ENCODE measurements around the gene FAM170B. TPM values are rescaled to one million over a fixed set of nuclear protein-coding genes. Genes with fewer than 3 reads are reported as not detected.

Gene FAM170B
- total RNA-seq, 2 donors from 2014 or later, result not detected

DNA sequence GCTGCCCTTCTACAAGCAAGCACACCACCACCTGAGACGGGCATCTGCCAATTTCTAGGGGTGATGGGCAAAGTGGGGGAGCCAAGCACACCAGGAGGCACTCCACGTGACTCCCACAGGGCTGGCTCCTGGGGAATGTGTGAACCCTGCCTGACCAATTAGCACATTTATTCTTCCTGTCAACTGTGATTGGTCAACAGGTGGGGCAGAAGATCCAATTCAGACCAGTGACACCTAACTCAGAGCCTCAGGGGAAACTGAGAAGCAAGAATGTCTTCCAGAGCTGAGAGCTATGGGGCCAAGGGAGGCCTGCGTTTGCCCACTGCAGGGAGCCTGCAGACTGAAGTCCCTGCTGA is 38.9 kb upstream of the FAM170B start:
- no peak overlapping the region for H3K4me3 Mint-ChIP-seq
- H3K4me1 Mint-ChIP-seq, result peaks cover 22% of the 10 kb centered on the region
- WGBS, 2 experiments (ENCODE audit: insufficient coverage in 1 of 2, insufficient read length in 1 of 2), result 86 to 94% methylated on average over 2 to 3 of the region's 3 CpGs
- Histone ChIP-seq H3K9me3 (ENCODE audit: control insufficient read depth, low read length) (no peaks in the 10 kb centered on the region), H3K27ac (ENCODE audit: low read depth, low read length) (no peak overlapping the region), H3K36me3 (ENCODE audit: control insufficient read depth, insufficient read depth, low read length) (no peaks in the 10 kb centered on the region), H3K9ac (ENCODE audit: extremely low read depth, low read length, poor library complexity, severe bottlenecking) (no peak overlapping the region), H3K4me1 (ENCODE audit: control insufficient read depth, insufficient read depth, low read length) (no peaks in the 10 kb centered on the region), H3K27me3 (ENCODE audit: control insufficient read depth, insufficient read depth, low read length, poor library complexity, severe bottlenecking) (no peaks in the 10 kb centered on the region), H3K4me3 (ENCODE audit: low read length) (no peak overlapping the region)
- H3K27me3 Mint-ChIP-seq (ENCODE audit: insufficient read depth), result no peaks in the 10 kb centered on the region
- no peak overlapping the region for H3K27ac Mint-ChIP-seq
- TF ChIP-seq, protein P1, sequence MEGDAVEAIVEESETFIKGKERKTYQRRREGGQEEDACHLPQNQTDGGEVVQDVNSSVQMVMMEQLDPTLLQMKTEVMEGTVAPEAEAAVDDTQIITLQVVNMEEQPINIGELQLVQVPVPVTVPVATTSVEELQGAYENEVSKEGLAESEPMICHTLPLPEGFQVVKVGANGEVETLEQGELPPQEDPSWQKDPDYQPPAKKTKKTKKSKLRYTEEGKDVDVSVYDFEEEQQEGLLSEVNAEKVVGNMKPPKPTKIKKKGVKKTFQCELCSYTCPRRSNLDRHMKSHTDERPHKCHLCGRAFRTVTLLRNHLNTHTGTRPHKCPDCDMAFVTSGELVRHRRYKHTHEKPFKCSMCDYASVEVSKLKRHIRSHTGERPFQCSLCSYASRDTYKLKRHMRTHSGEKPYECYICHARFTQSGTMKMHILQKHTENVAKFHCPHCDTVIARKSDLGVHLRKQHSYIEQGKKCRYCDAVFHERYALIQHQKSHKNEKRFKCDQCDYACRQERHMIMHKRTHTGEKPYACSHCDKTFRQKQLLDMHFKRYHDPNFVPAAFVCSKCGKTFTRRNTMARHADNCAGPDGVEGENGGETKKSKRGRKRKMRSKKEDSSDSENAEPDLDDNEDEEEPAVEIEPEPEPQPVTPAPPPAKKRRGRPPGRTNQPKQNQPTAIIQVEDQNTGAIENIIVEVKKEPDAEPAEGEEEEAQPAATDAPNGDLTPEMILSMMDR (conservative IDR thresholded peaks at IDR 0.05), result no peak
- DNase-seq, result no peak
- no peaks in the 10 kb centered on the region for H3K36me3 Mint-ChIP-seq (ENCODE audit: low read depth)
- H3K9me3 Mint-ChIP-seq, result no peaks in the 10 kb centered on the region

DNA sequence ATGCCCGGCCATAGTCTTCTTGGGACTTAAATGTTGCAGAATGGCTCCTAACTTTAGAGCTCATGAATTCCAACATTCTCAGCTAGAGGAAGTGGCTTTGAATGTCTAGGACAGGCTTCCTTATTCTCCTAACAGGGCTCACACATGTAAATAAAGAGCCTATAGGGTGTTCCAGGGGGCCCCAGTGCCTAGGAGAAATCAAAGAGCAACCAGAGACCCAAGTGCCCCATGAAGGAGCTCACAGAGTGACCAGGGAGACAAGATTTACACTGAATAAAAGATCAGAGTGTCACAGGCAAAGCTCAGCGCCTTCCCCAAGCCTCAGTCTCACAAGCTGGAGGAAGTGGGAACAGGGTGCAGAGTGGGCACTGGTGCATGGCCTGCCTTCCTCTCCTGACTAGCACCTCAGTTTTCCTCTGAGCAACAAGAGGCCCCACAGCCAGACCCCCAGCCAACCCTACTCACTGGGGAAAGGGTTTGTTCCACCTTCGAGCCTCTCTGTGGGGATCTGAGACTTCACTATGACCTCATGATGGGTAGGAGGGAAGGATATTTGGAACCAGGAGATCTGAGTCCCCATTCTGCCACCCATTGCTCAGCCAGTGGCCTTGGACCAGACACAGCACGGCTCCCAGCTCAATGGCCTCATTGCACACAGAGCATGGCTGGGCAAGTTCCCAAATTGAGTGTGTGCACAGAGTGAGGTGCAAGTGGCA is 38.4 kb upstream of the FAM170B start:
- H3K9me3 Mint-ChIP-seq, result no peaks in the 10 kb centered on the region
- no peak for DNase-seq
- 95 to 100% methylated on average over 2 to 4 of the region's 4 CpGs for WGBS, 2 experiments (ENCODE audit: insufficient coverage in 1 of 2, insufficient read length in 1 of 2)

DNA sequence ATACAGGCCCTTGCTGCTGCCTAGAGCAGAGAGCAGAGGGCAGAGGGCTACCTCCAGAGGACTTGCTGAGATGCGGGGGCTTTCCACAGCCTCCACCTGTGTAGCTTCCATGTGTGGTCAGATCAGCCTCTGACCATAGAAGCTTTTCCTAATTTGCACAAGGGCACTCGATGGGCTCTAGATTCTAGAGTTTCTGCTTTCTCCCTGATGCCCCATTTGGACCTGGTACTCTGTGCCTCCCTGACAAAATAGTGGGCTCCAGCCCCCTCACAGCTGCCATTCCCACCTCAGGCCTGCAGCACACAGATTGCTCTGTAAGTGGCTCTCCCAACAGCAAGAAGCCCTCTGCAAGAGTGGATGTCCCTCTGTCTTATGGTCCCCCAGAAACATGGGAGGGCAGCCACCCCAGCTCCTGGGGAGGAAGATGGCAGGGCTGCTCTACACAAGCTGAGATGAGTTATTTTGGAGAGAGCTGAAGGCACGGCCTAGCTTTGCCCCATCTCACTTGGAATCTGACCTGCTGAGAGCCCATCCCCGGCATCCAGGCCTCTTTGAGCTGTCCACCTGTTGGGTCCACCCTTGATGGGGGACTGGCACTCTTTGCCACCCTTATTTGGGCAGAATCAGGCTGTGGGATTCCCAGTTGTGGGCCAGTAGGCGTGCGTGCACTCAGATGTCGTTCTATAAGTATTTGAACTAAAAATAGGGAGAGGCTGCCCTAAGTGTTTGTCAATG is 37.7 kb upstream of the FAM170B start:
- no peaks in the 10 kb centered on the region for H3K36me3 Mint-ChIP-seq (ENCODE audit: low read depth)
- no peaks in the 10 kb centered on the region for H3K9me3 ChIP-seq (ENCODE audit: control insufficient read depth, low read length)
- no peaks in the 10 kb centered on the region for H3K9me3 Mint-ChIP-seq
- H3K4me3 ChIP-seq (ENCODE audit: low read length), result no peak overlapping the region
- H3K4me1 ChIP-seq (ENCODE audit: control insufficient read depth, insufficient read depth, low read length), result no peaks in the 10 kb centered on the region
- no peak for DNase-seq
- H3K4me1 Mint-ChIP-seq, result peaks cover 25% of the 10 kb centered on the region
- H3K27ac ChIP-seq (ENCODE audit: low read depth, low read length), result no peak overlapping the region
- no peak overlapping the region for H3K9ac ChIP-seq (ENCODE audit: extremely low read depth, low read length, poor library complexity, severe bottlenecking)
- H3K27ac Mint-ChIP-seq, result no peak overlapping the region
- H3K4me3 Mint-ChIP-seq, result no peak overlapping the region
- TF ChIP-seq, protein P1 (conservative IDR thresholded peaks at IDR 0.05), result no peak
- no peaks in the 10 kb centered on the region for H3K36me3 ChIP-seq (ENCODE audit: control insufficient read depth, insufficient read depth, low read length)
- H3K27me3 ChIP-seq (ENCODE audit: control insufficient read depth, insufficient read depth, low read length, poor library complexity, severe bottlenecking), result no peaks in the 10 kb centered on the region
- WGBS, 2 experiments (ENCODE audit: insufficient coverage in 1 of 2, insufficient read length in 1 of 2), result 91 to 94% methylated on average over 7 of the region's 7 CpGs
- no peaks in the 10 kb centered on the region for H3K27me3 Mint-ChIP-seq (ENCODE audit: insufficient read depth)

More for the DNA sequence above, 38.4 kb upstream of the FAM170B start:
- H3K4me3 ChIP-seq (ENCODE audit: low read length), result no peak overlapping the region
- Mint-ChIP-seq H3K27ac (no peak overlapping the region), H3K4me1 (peaks cover 22% of the 10 kb centered on the region), H3K27me3 (ENCODE audit: insufficient read depth) (no peaks in the 10 kb centered on the region), H3K36me3 (ENCODE audit: low read depth) (no peaks in the 10 kb centered on the region), H3K4me3 (no peak overlapping the region)
- H3K9me3 ChIP-seq (ENCODE audit: control insufficient read depth, low read length), result no peaks in the 10 kb centered on the region
- no peaks in the 10 kb centered on the region for H3K27me3 ChIP-seq (ENCODE audit: control insufficient read depth, insufficient read depth, low read length, poor library complexity, severe bottlenecking)
- TF ChIP-seq, protein P1 (conservative IDR thresholded peaks at IDR 0.05), result no peak
- no peak overlapping the region for H3K9ac ChIP-seq (ENCODE audit: extremely low read depth, low read length, poor library complexity, severe bottlenecking)
- H3K36me3 ChIP-seq (ENCODE audit: control insufficient read depth, insufficient read depth, low read length), result no peaks in the 10 kb centered on the region
- H3K27ac ChIP-seq (ENCODE audit: low read depth, low read length), result no peak overlapping the region
- no peaks in the 10 kb centered on the region for H3K4me1 ChIP-seq (ENCODE audit: control insufficient read depth, insufficient read depth, low read length)
